H1 (cell line): ENCODE measurements around the gene METRN. TPM values are rescaled to one million over a fixed set of nuclear protein-coding genes. Genes with fewer than 3 reads are reported as not detected.

Experiments
- CTCF ChIA-PET: fragments of 300-600 bp; sonication (Branson Sonifier 250); formaldehyde crosslinking; loops from one replicate; lab custom pipeline; 2021; ENCODE audit not compliant: partially characterized antibody; lab: Charles Lee
- POLR2A ChIA-PET: fragments of 300-600 bp; sonication (Branson Sonifier 250); formaldehyde crosslinking; loops from one replicate; lab custom pipeline; 2021; ENCODE audit warnings: inconsistent platforms; ENCODE audit not compliant: partially characterized antibody; lab: Charles Lee
- DNase-seq, 2 experiments: peaks; one replicate each; pipeline versions ENCODE4 v3.0.0 to v3.0.0-alpha.2; 2010 to 2022; ENCODE audit warnings: low spot score in 2 of 2, low read depth in 1 of 2, mixed read lengths in 1 of 2
- FAIRE-seq: peaks from 2 replicates; lab custom pipeline; 2011; peaks lifted over from hg19 to GRCh38; lab: Jason Lieb, UNC
- H2AFZ ChIP-seq: 2 replicates; pipeline ENCODE4 v1.8.1; 2012; ENCODE audit warnings: low read length, inconsistent platforms
- H2AK5ac ChIP-seq: 2 replicates; pipeline ENCODE4 v1.6.1; 2013; ENCODE audit warnings: low read depth, low read length
- H2BK120ac ChIP-seq: replicated peaks from 2 replicates; pipeline ENCODE3; 2013; ENCODE audit warnings: low read depth, low read length, inconsistent platforms
- H2BK12ac ChIP-seq: 2 replicates; pipeline ENCODE4 v1.6.1; 2013; ENCODE audit warnings: low read depth, low read length
- H2BK15ac ChIP-seq: 2 replicates; pipeline ENCODE4 v1.6.1; 2013; ENCODE audit warnings: low read length
- H2BK20ac ChIP-seq: 2 replicates; pipeline ENCODE4 v1.6.1; 2013; ENCODE audit warnings: low read length
- H2BK5ac ChIP-seq: 2 replicates; pipeline ENCODE4 v1.6.1; 2013; ENCODE audit warnings: low read depth, low read length
- H3K14ac ChIP-seq: 2 replicates; pipeline ENCODE4 v1.6.1; 2013; ENCODE audit warnings: inconsistent platforms; ENCODE audit not compliant: insufficient read length
- H3K18ac ChIP-seq: 2 replicates; pipeline ENCODE4 v1.6.1; 2013; ENCODE audit warnings: low read length; ENCODE audit errors: extremely low read depth
- H3K23ac ChIP-seq: 2 replicates; pipeline ENCODE4 v1.6.1; 2013; ENCODE audit warnings: inconsistent platforms; ENCODE audit not compliant: insufficient read length
- H3K23me2 ChIP-seq: 2 replicates; pipeline ENCODE4 v1.6.1; 2013; ENCODE audit warnings: low read depth, low read length
- H3K27ac ChIP-seq: 2 replicates; pipeline ENCODE4 v1.6.1; 2011; ENCODE audit warnings: low read depth, low read length, inconsistent platforms
- H3K27me3 ChIP-seq, 4 experiments: replicated peaks in 1 of 4; 1 replicate in 1 of 4; 2 replicates in 3 of 4; pipeline versions ENCODE4 v1.6.1 to v1.8.1; 2011 to 2013; ENCODE audit warnings: low read length in 3 of 4, mild to moderate bottlenecking in 3 of 4, inconsistent platforms in 2 of 4, mixed read lengths in 2 of 4, moderate library complexity in 1 of 4; ENCODE audit not compliant: control insufficient read depth in 3 of 4, insufficient read depth in 3 of 4; ENCODE audit errors: extremely low read depth in 1 of 4
- H3K36me3 ChIP-seq, 4 experiments: 2 replicates each; pipeline versions ENCODE4 v1.6.1 to v1.8.1; 2011 to 2013; ENCODE audit warnings: mild to moderate bottlenecking in 4 of 4, low read length in 3 of 4, moderate library complexity in 2 of 4, control low read depth in 1 of 4, inconsistent platforms in 1 of 4; ENCODE audit not compliant: insufficient read depth in 4 of 4, control insufficient read depth in 2 of 4
- H3K4ac ChIP-seq: replicated peaks from 2 replicates; pipeline ENCODE3; 2013; ENCODE audit warnings: low read length, low read depth, mixed read lengths, inconsistent platforms; ENCODE audit not compliant: insufficient read length
- H3K4me1 ChIP-seq, 4 experiments: replicated peaks in 1 of 4; 1 replicate in 1 of 4; 2 replicates in 3 of 4; pipeline versions ENCODE4 v1.6.1 to v1.8.1; 2011 to 2013; ENCODE audit warnings: low read length in 3 of 4, inconsistent platforms in 2 of 4, mixed read lengths in 1 of 4; ENCODE audit not compliant: insufficient read depth in 4 of 4, control insufficient read depth in 3 of 4
- H3K4me2 ChIP-seq, 2 experiments: 2 replicates each; pipeline versions ENCODE4 v1.6.1 to v1.8.1; 2011 to 2013; ENCODE audit warnings: low read depth in 2 of 2, low read length in 2 of 2, control low read depth in 1 of 2, inconsistent platforms in 1 of 2, mild to moderate bottlenecking in 1 of 2; ENCODE audit not compliant: insufficient read depth in 1 of 2
- H3K4me3 ChIP-seq, 4 experiments: fragments of 200-600, 300-600 bp in 1 of 4; sonication (generic), shearing (Covaris generic), sonication (Bioruptor Twin) in 1 of 4; 2 replicates each; pipeline versions ENCODE4 v1.5.1 to v1.8.1; 2011 to 2016; ENCODE audit warnings: low read length in 4 of 4, low read depth in 3 of 4, control low read depth in 2 of 4, inconsistent platforms in 2 of 4, mild to moderate bottlenecking in 2 of 4, mixed read lengths in 1 of 4, moderate library complexity in 1 of 4; ENCODE audit not compliant: insufficient read depth in 2 of 4; ENCODE audit errors: extremely low read depth in 1 of 4
- H3K56ac ChIP-seq: replicated peaks from 2 replicates; pipeline ENCODE3; 2013; ENCODE audit warnings: low read depth, mild to moderate bottlenecking, mixed read lengths, low read length, inconsistent platforms; ENCODE audit not compliant: insufficient read length
- H3K79me1 ChIP-seq: 2 replicates; pipeline ENCODE4 v1.6.1; 2013; ENCODE audit warnings: low read depth, low read length, control low read depth
- H3K79me2 ChIP-seq, 2 experiments: 2 replicates each; pipeline versions ENCODE4 v1.6.1 to v1.8.1; 2012 to 2013; ENCODE audit warnings: low read length in 2 of 2, mild to moderate bottlenecking in 2 of 2, inconsistent platforms in 1 of 2; ENCODE audit not compliant: insufficient read depth in 2 of 2, control insufficient read depth in 1 of 2
- H3K9ac ChIP-seq, 4 experiments: replicated peaks in 1 of 4; 1 replicate in 1 of 4; 2 replicates in 3 of 4; pipeline versions ENCODE4 v1.6.1 to v1.8.1; 2011 to 2013; ENCODE audit warnings: low read depth in 3 of 4, low read length in 3 of 4, control low read depth in 2 of 4, mild to moderate bottlenecking in 2 of 4, moderate library complexity in 2 of 4, inconsistent platforms in 1 of 4; ENCODE audit errors: extremely low read depth in 1 of 4
- H3K9me3 ChIP-seq, 2 experiments: 2 replicates each; pipeline versions ENCODE4 v1.6.1 to v1.8.1; 2012 to 2013; ENCODE audit warnings: mild to moderate bottlenecking in 2 of 2, moderate library complexity in 2 of 2, control low read depth in 1 of 2, inconsistent platforms in 1 of 2, low read depth in 1 of 2, low read length in 1 of 2, mixed read lengths in 1 of 2; ENCODE audit not compliant: insufficient read depth in 2 of 2
- H4K20me1 ChIP-seq, 2 experiments: replicated peaks in 1 of 2; 2 replicates each; pipeline versions ENCODE3 to v1.8.1; 2011 to 2013; ENCODE audit warnings: inconsistent platforms in 2 of 2, low read length in 2 of 2, mild to moderate bottlenecking in 1 of 2; ENCODE audit not compliant: insufficient read depth in 2 of 2, control insufficient read depth in 1 of 2
- H4K5ac ChIP-seq: 2 replicates; pipeline ENCODE4 v1.6.1; 2013; ENCODE audit warnings: low read length, low read depth, mixed read lengths, inconsistent platforms; ENCODE audit not compliant: insufficient read length
- H4K8ac ChIP-seq: 2 replicates; pipeline ENCODE4 v1.8.0; 2013; ENCODE audit warnings: mild to moderate bottlenecking, moderate library complexity, low read length, inconsistent platforms; ENCODE audit not compliant: insufficient read depth; ENCODE audit errors: extremely low read depth
- H4K91ac ChIP-seq: replicated peaks from 2 replicates; pipeline ENCODE3; 2013; ENCODE audit warnings: low read length, mixed read lengths, inconsistent platforms; ENCODE audit not compliant: insufficient read length
- CTCF ChIP-seq, 3 experiments: IDR thresholded peaks; 1 replicate in 2 of 3; 2 replicates in 1 of 3; pipeline versions ENCODE4 v1.5.1 to v1.6.1; 2011; ENCODE audit warnings: low read length in 3 of 3, mild to moderate bottlenecking in 3 of 3, inconsistent platforms in 2 of 3, low read depth in 1 of 3, moderate library complexity in 1 of 3; ENCODE audit not compliant: insufficient read depth in 1 of 3; ENCODE audit errors: control extremely low read depth in 1 of 3
- SP2 ChIP-seq: IDR thresholded peaks from 2 replicates; pipeline ENCODE4 v1.6.1; 2012; ENCODE audit warnings: mild to moderate bottlenecking, low read length, inconsistent platforms
- WGBS, 2 experiments: shearing (Covaris generic) in 1 of 2; methylation state at CpG; one replicate each; pipeline versions ENCODE4 v1.1.6 to v1.1.7; 2013 to 2015; ENCODE audit warnings: low lambda C conversion rate in 2 of 2, mixed read lengths in 2 of 2, inconsistent platforms in 1 of 2, low coverage in 1 of 2, missing lambda C conversion rate in 1 of 2; ENCODE audit not compliant: insufficient replicate concordance in 2 of 2, insufficient coverage in 1 of 2, insufficient read length in 1 of 2; ENCODE audit errors: extremely low coverage in 1 of 2, missing lambda C conversion rate in 1 of 2; 5-methylcytosine and 5-hydroxymethylcytosine counted together
- polyA plus RNA-seq, 7 experiments: library from polyadenylated mRNA; depleted of rRNA in 3 of 7; stranded (reverse) in 5 of 7; unstranded in 2 of 7; fragments of >200 nt in 5 of 7; fragments of 200-250 nt in 2 of 7; gene quantifications; 1 replicate in 5 of 7; 2 replicates in 1 of 7; 4 replicates in 1 of 7; pipeline versions ENCODE4 v1.2.1 to v1.2.3, GENCODE V29; 2011 to 2013; ENCODE audit warnings: missing spikeins in 2 of 7, mixed read lengths in 2 of 7
- total RNA-seq: library from RNA; stranded (reverse); fragmentation: NEBNext Ultra II Directional; extraction: Animal tissue kit (Norgen Biotek cat#: 25700); gene quantifications from 2 replicates; pipeline ENCODE4 v1.2.1, GENCODE V29; 2021

Gene METRN
- total and polyA plus RNA-seq, 2 of the 8 experiments (the other 6 are each of a cell fraction or from before 2014, with no cell fraction given): 18.7 to 25.8 TPM

GRCh38 chr16:743794-744500 lies 29.0 kb downstream of the METRN start:
- Histone ChIP-seq H3K36me3 (no peaks in the 10 kb centered on the region), H3K56ac (no peak overlapping the region), H3K9ac (no peak overlapping the region), H3K27me3 (no peaks in the 10 kb centered on the region), H2AK5ac (no peak overlapping the region), H3K4me2 (no peak overlapping the region), H2BK12ac (no peak overlapping the region), H3K79me1 (no peaks in the 10 kb centered on the region), H4K8ac (no peak overlapping the region), H2BK120ac (no peak overlapping the region), H3K79me2 (no peaks in the 10 kb centered on the region), H4K5ac (no peak overlapping the region), H2BK20ac (no peak overlapping the region), H3K4ac (no peak overlapping the region), H2AFZ (no peak overlapping the region), H4K20me1 (no peaks in the 10 kb centered on the region), H3K4me3 (no peak overlapping the region), H3K23me2 (peaks cover 7% of the 10 kb centered on the region; the same call in 1 of the 2 replicates), H3K4me1 (peaks cover 0 to 7% (median 4%) of the 10 kb centered on the region in 4 experiments; a peak in 5 of 7 replicates), H2BK15ac (no peak overlapping the region), H3K18ac (no peak overlapping the region), H3K14ac (no peak overlapping the region), H3K27ac (no peak overlapping the region), H3K23ac (no peak overlapping the region), H2BK5ac (no peak overlapping the region), H4K91ac (no peak overlapping the region), H3K9me3 (no peaks in the 10 kb centered on the region)
- TF ChIP-seq CTCF (IDR thresholded peaks at IDR 0.05; ENCODE audit: control extremely low read depth in 1 of 3, insufficient read depth in 1 of 3, low read depth in 1 of 3, low read length in 3 of 3) (peak; percentile 44 to 62 (median 52)), SP2 (no peak)
- POLR2A ChIA-PET: interaction anchor here (0.8 to 5.0 kb wide), 10 partner anchors 9 to 123 kb away, joined by 3 to 18 read pairs (median 4); no protein-coding TSS in a partner anchor
- DNase-seq (no peak), FAIRE-seq (no peak)
- 88% methylated on average over 18 of the region's 21 CpGs; no CpG with 5 or more reads in 1 of the 2 experiments for WGBS, 2 experiments
- CTCF ChIA-PET: interaction anchor here (0.6 to 35.8 kb wide), 20 partner anchors 8 to 693 kb away, joined by 3 to 977 read pairs (median 4); partner anchors contain the start of genes ANTKMT, CCDC78, CHTF18 and FBXL16
